Right lobe of liver (tissue), 4 donors: ENCODE measurements around the gene MYO1B.
"Not testable (repeated sequence)": the region's sequence is repeated elsewhere in the genome, so short reads cannot be mapped to it uniquely, and the experiment has no call there.

ENCODE experiments used
- CTCF ChIP-seq, 4 donors: fragments of 200-600 bp in 3 of 4; fragments of 450-650 bp in 1 of 4; IDR thresholded peaks; one replicate each; pipeline versions ENCODE4 v1.5.1 to v1.8.0; 2016 to 2022; ENCODE audit warnings: antibody characterized with exemption in 4 of 4, mild to moderate bottlenecking in 2 of 4
- POLR2A ChIP-seq: fragments of 450-650 bp; IDR thresholded peaks from one replicate; pipeline ENCODE4 v1.6.1; 2017; ENCODE audit warnings: antibody characterized with exemption, mild to moderate bottlenecking
- donor health status: DM: no; HTN: no; CAD: no.
- donor health status: DM: no; HTN: no; CAD: no.
- donor health status: DM: no; HTN: yes; CAD: no.

GRCh38 chr2:191456506-191456905 is 211.3 kb downstream of the MYO1B start:
- not testable (repeated sequence) for TF ChIP-seq POLR2A; CTCF (IDR thresholded peaks at IDR 0.05)
